OCI-LY7 (cell line): ENCODE data around the gene SLC16A12. TPM values are rescaled to one million over a fixed set of nuclear protein-coding genes. Genes with fewer than 3 reads are reported as not detected.

Experiments
- Bru-seq: library from RNA; stranded (reverse); fragments of 400-500 nt; gene quantifications from one replicate; lab custom pipeline; 2021; lab: Mats Ljungman, UMichigan
- BruChase-seq, 2 experiments: library from RNA; stranded (reverse); fragments of 400-500 nt; gene quantifications; one replicate each; lab custom pipeline; 2021; lab: Mats Ljungman, UMichigan
- BruUV-seq: library from RNA; stranded (reverse); fragments of 400-500 nt; replicated peaks from 2 replicates; lab custom pipeline; 2021; lab: Mats Ljungman, UMichigan
- CTCF ChIA-PET: fragments of 300-600 bp; sonication (Branson Sonifier 250); formaldehyde crosslinking; loops from one replicate; lab custom pipeline; 2022; ENCODE audit warnings: antibody characterized with exemption; ENCODE audit not compliant: unreplicated experiment; lab: Charles Lee
- POLR2A ChIA-PET: fragments of 300-600 bp; sonication (Branson Sonifier 250); formaldehyde crosslinking; loops from one replicate; lab custom pipeline; 2022; ENCODE audit warnings: antibody characterized with exemption; lab: Charles Lee
- DNase-seq: peaks from one replicate; pipeline ENCODE4 v3.0.0-alpha.2; 2015; ENCODE audit warnings: low spot score
- H2AFZ ChIP-seq: fragments of 200-600 bp; sonication (generic), shearing (Covaris generic); 2 replicates; pipeline ENCODE4 v1.6.1; 2014; ENCODE audit warnings: mild to moderate bottlenecking, antibody characterized with exemption, low read length, moderate library complexity
- H3K27ac ChIP-seq: fragments of 200-600 bp; sonication (generic); 2 replicates; pipeline ENCODE4 v1.5.1; 2014; ENCODE audit warnings: mixed run types, low read depth, mild to moderate bottlenecking, moderate library complexity, low read length, inconsistent platforms; ENCODE audit not compliant: poor library complexity, severe bottlenecking
- H3K36me3 ChIP-seq: fragments of 200-600 bp; sonication (generic); 2 replicates; pipeline ENCODE4 v1.6.1; 2014; ENCODE audit warnings: mild to moderate bottlenecking, antibody characterized with exemption, low read length, moderate library complexity, mixed read lengths; ENCODE audit not compliant: insufficient read depth
- H3K4me1 ChIP-seq: fragments of 200-600 bp; sonication (generic); 2 replicates; pipeline ENCODE4 v1.5.1; 2014; ENCODE audit warnings: mild to moderate bottlenecking, low read length; ENCODE audit not compliant: insufficient read depth, poor library complexity, severe bottlenecking
- H3K4me2 ChIP-seq: fragments of 200-600 bp; sonication (generic); 2 replicates; pipeline ENCODE4 v1.6.1; 2014; ENCODE audit warnings: mild to moderate bottlenecking, low read length
- H3K4me3 ChIP-seq: fragments of 200-600 bp; sonication (generic); 2 replicates; pipeline ENCODE4 v1.5.1; 2014; ENCODE audit warnings: mild to moderate bottlenecking, low read depth, low read length; ENCODE audit not compliant: poor library complexity, severe bottlenecking
- H3K79me2 ChIP-seq: fragments of 200-600 bp; sonication (generic); 2 replicates; pipeline ENCODE4 v1.6.1; 2016; ENCODE audit warnings: low read depth, mild to moderate bottlenecking, low read length, moderate library complexity, mixed read lengths; ENCODE audit not compliant: insufficient read depth
- H3K9me2 ChIP-seq: fragments of 200-600 bp; sonication (generic); 2 replicates; pipeline ENCODE4 v1.6.1; 2016; ENCODE audit warnings: mild to moderate bottlenecking, low read length, mixed read lengths; ENCODE audit not compliant: insufficient read depth
- H3K9me3 ChIP-seq: fragments of 200-600 bp; sonication (generic); 2 replicates; pipeline ENCODE4 v1.6.1; 2014; ENCODE audit warnings: mild to moderate bottlenecking, mixed run types, low read length, mixed read lengths
- H4K20me1 ChIP-seq: fragments of 200-600 bp; sonication (generic); 2 replicates; pipeline ENCODE4 v1.6.1; 2014; ENCODE audit warnings: mild to moderate bottlenecking, antibody characterized with exemption, low read length, moderate library complexity, mixed read lengths; ENCODE audit not compliant: insufficient read depth
- CTCF ChIP-seq: fragments of 200-600 bp; sonication (generic); conservative IDR thresholded peaks from 2 replicates; pipeline ENCODE4 v1.5.1; 2014; ENCODE audit warnings: mild to moderate bottlenecking, antibody characterized with exemption, low read length, moderate library complexity, mixed read lengths
- EZH2phosphoT487 ChIP-seq: fragments of 200-600 bp; sonication (generic); IDR thresholded peaks from 2 replicates; pipeline ENCODE4 v1.6.1; 2018; ENCODE audit warnings: low read depth, borderline replicate concordance, mild to moderate bottlenecking, mixed run types, antibody characterized with exemption, low read length, moderate library complexity, mixed read lengths
- intact Hi-C: fragments of 100-400 bp; cut with micrococcal nuclease; formaldehyde crosslinking; loops from one replicate; pipeline ENCODE4 v1.10.0; 2022; ENCODE audit not compliant: unreplicated experiment
- long read RNA-seq: library from polyadenylated mRNA; stranded (forward); transcript quantifications from one replicate; pipeline ENCODE4 v2.0.0, GENCODE V29; 2022
- total RNA-seq, 2 experiments: library from RNA; depleted of rRNA in 1 of 2; stranded (reverse); fragments of >200 nt in 1 of 2; shearing (Covaris generic) in 1 of 2; gene quantifications; 2 replicates each; pipeline ENCODE4 v1.2.3, GENCODE V29; 2014 to 2022

Gene SLC16A12
- not detected in 2 replicates for total RNA-seq (2014; rRNA removed; shearing (Covaris generic))
- total RNA-seq (2022): not detected in 2 replicates
- Bru-seq, nascent RNA: percentile 3 among the genes with signal in this experiment
- BruChase-seq, experiment 1, labeled RNA remaining after a 6-hour chase: percentile 3 among the genes with signal in this experiment
- percentile 2 among the genes with signal in this experiment for BruChase-seq, experiment 2, labeled RNA remaining after a 2-hour chase
- long read RNA-seq: 0 reads

- Histone ChIP-seq H3K9me3 (no peaks in the 10 kb centered on the region), H3K9me2 (no peaks in the 10 kb centered on the region), H3K79me2 (no peaks in the 10 kb centered on the region), H3K4me3 (no peak within 1 kb of the TSS), H3K4me2 (no peak within 1 kb of the TSS), H4K20me1 (no peaks in the 10 kb centered on the region), H2AFZ (no peak within 1 kb of the TSS), H3K36me3 (no peaks in the 10 kb centered on the region), H3K27ac (no peak within 1 kb of the TSS), H3K4me1 (no peaks in the 10 kb centered on the region)
- BruUV-seq: no TSS peak
- ChIA-PET POLR2A (interaction anchor here (0.6 kb wide), 1 partner anchor 88 kb away, joined by 4 read pairs; no protein-coding TSS in a partner anchor), CTCF (no interaction called here)
- TF ChIP-seq EZH2phosphoT487: no peak
- no peak for TF ChIP-seq CTCF
- no peak for DNase-seq
- intact Hi-C loops: no loop called here
Measured at GRCh38 chr10:89535171-89536012, at the start of gene SLC16A12. Gene SLC16A12 (minus strand): TSS chr10:89535594. CDS start chr10:89462578, 73,016 bp downstream.

GRCh38 chr10:89582022-89582421, 46.6 kb upstream of the SLC16A12 start:
- TF ChIP-seq EZH2phosphoT487 (no peak), CTCF (no peak)
- Histone ChIP-seq H3K9me2 (no peaks in the 10 kb centered on the region), H3K79me2 (no peaks in the 10 kb centered on the region), H3K4me1 (no peaks in the 10 kb centered on the region), H2AFZ (no peak overlapping the region), H3K27ac (no peak overlapping the region), H4K20me1 (no peaks in the 10 kb centered on the region), H3K36me3 (no peaks in the 10 kb centered on the region), H3K4me3 (no peak overlapping the region), H3K9me3 (no peaks in the 10 kb centered on the region), H3K4me2 (no peak overlapping the region)
- no TSS peak for BruUV-seq
- ChIA-PET CTCF (no interaction called here), POLR2A (interaction anchor here (0.6 to 1.7 kb wide), 4 partner anchors 12 to 1799 kb away, joined by 3 to 7 read pairs (median 3); no protein-coding TSS in a partner anchor)
- no peak for DNase-seq
- intact Hi-C loops: no loop called here
